Measurements from ENCODE around the gene ALG10. TPM values are rescaled to one million over a fixed set of nuclear protein-coding genes. Genes with fewer than 3 reads are reported as not detected.
"Not testable (repeated sequence)": the region's sequence is repeated elsewhere in the genome, so short reads cannot be mapped to it uniquely, and the experiment has no call there.

The ALG10 gene, protein sequence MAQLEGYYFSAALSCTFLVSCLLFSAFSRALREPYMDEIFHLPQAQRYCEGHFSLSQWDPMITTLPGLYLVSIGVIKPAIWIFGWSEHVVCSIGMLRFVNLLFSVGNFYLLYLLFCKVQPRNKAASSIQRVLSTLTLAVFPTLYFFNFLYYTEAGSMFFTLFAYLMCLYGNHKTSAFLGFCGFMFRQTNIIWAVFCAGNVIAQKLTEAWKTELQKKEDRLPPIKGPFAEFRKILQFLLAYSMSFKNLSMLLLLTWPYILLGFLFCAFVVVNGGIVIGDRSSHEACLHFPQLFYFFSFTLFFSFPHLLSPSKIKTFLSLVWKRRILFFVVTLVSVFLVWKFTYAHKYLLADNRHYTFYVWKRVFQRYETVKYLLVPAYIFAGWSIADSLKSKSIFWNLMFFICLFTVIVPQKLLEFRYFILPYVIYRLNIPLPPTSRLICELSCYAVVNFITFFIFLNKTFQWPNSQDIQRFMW
- polyA plus RNA-seq (ENCODE audit: insufficient read length in 12 of 12), result 1 to 10 TPM in 11 of 12 donors, not detected in 1; 3.9 to 9.8 (median 5.0) TPM
- long read RNA-seq, donor 1, partial matches to known transcripts, result 0 of 3 reads
- long read RNA-seq, donor 1, other reads (novel, unspliced or antisense), result 0 of 3 reads
- long read RNA-seq, donor 2, result 0 reads
- long read RNA-seq, donor 3, partial matches to known transcripts, result 0 of 1 reads
- long read RNA-seq, donor 3, other reads (novel, unspliced or antisense), result 0 of 1 reads
- long read RNA-seq, donor 4, result 0 reads
- long read RNA-seq, donor 5, result 0 reads
- long read RNA-seq, donor 6, partial matches to known transcripts, result 0 of 1 reads
- long read RNA-seq, donor 6, other reads (novel, unspliced or antisense), result 0 of 1 reads
- long read RNA-seq, donor 7, result 0 reads
- long read RNA-seq, donor 8, result 0 reads
- long read RNA-seq, donor 9, partial matches to known transcripts, result 0 of 1 reads
- long read RNA-seq, donor 9, other reads (novel, unspliced or antisense), result 0 of 1 reads
- long read RNA-seq, donor 10, partial matches to known transcripts, result 0 of 2 reads
- long read RNA-seq, donor 10, other reads (novel, unspliced or antisense), result 0 of 2 reads
- long read RNA-seq, donor 11, result 0 reads

DNA sequence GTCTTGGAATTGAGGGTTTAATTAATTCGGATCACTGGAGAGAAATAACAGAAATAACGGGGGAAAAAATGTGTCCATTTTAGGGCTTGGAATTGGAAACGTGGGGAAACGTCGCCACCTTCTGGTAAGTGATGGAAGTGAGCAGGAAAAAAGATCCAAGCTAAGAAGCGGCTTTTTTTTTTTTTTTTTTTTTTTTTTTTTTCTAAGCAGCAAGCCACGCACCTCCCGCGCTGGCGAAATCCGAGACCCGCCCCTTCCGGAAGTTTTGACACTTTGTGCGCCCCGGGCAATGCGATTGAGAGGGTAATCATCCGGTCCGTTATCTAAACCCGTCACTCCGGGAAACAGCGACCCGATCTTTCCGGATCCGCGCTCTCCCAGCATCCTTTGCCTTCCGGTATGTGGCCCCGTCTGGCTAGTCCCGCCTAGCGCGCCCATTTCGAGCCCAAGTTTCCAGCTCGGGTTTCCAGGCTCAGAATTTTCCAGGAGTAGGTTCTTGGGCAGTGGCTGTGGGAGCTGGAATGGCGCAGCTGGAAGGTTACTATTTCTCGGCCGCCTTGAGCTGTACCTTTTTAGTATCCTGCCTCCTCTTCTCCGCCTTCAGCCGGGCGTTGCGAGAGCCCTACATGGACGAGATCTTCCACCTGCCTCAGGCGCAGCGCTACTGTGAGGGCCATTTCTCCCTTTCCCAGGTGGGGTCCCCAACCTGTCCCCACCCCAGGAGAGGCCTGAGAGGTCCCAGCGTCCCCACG is at the start of gene ALG10:
Gene ALG10 (plus strand): TSS at position 418 of the 752 bp plus-strand sequence. CDS start 104 bp downstream, at position 522.
- DNase-seq, result peak; percentile 98

- not testable (repeated sequence) for DNase-seq
Observed at GRCh38 chr12:33972884-33973283, 49.4 kb upstream of the ALG10 start.

- no peak for DNase-seq
Observed at GRCh38 chr12:33977887-33978286, 44.4 kb upstream of the ALG10 start.

DNA sequence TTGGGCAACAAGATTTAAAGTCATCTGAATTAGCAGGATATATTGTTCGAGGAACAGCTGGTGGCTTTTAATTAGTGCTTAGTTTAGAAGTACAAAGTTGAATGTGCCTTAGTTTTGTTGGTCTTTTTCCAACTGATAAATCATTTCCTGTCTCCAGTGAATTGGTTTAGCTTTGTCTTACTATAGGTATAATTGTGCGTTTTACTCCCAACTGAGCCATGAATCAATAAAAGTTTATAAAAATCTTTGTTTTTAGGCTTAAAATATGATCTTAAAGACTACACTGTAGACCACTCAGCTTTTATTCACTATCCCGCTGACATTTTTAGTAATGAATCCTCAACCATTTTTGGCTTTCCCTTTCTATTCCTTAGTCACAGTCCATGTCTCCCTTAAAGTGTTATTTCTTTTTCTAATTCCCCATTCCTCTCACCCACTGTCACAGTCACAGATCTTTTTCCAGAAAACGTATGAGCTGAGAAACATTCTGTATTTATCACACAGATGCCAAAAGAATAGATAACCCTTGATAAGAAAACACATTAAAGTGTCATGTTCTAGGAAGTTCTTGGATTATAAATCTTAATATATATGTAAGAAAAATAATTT is 34.0 kb upstream of the ALG10 start:
- no peak for DNase-seq

GRCh38 chr12:33988913-33989312 is 33.4 kb upstream of the ALG10 start:
- no peak for DNase-seq

DNA sequence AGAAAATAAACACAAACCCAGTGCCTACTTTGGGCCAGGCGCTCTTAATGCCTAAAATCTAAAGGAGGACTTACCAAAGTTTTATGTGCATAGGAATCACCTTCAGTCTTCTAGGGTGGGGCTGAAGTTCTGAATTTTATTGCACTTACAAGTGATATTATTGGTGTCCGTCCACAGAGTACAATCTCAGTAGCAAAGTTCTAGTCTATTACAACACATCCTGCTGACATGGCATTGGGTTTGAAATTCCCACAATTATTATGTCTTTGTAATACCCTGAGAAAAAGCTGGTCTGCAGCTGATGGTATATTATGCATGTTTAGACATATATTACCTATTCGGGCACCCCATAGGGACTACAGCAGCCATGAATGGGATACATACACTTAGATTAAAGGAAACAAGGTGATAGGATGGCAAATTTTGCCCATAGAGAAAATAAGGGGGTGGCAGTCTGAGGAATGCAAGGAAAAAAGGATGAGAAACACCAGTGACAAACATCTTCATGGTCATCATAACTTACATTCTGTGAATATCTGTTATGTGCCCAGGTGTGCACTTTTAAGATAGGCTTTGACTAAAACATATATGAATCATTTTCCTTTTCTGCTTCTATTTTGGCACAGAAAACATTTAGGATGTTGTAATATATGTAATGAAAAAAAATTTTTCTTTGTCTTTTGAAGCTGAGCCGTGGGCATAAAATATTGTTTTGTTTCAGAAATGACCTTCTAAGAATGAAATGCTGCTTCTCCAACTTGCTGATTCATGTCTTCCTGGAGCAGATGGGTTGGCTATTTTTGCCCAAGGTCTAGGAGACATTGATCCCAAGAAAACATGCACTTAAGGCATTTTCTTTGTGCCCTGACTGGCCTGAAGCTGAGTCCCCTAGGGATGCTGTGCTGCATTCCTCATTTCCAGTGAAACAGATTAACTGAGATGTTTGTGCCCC is 27.2 kb upstream of the ALG10 start:
- no peak for DNase-seq

DNA sequence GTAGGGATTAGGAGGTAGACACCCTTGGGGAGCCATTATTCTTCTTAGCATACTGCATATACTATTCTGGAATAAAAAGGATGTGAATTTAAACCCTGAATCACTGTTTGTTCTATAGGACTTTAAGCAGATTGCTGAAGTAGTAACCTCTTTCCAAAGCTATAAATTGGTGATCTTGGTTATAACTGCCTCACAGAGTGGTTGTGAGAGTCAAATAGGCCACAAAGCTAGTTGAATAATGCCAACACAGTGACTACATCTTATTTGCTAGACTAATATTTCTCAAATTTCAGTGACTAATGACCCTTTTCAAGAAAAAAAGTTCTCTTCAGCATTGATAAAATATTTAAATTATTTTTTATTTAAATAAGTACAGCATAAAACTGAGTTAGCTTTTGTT is 13.5 kb upstream of the ALG10 start:
- DNase-seq, result not testable (repeated sequence)

GRCh38 chr12:34016361-34016760 is 5.9 kb upstream of the ALG10 start:
- DNase-seq, result no peak

DNA sequence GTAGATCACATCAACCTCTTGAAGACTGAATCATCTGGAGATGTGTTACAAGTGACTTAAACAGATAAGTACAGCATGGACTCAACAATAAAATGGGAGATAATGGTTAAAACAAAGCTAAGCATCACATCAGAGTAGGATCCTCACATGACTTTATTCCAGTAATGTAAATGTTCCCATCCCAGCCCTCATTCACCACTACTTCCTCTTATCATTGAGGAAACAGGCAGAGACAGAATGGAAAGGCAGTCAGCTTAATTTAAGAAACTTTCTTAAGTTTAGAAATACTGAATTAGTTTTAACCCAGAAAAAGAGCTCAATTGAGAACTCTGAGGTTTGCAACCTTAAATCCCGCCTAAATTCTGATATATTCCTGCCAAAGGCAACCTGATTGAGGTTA is 1.2 kb upstream of the ALG10 start:
- no peak for DNase-seq

GRCh38 chr12:34027661-34028060 is 5.4 kb downstream of the ALG10 start:
- not testable (repeated sequence) for DNase-seq

DNA sequence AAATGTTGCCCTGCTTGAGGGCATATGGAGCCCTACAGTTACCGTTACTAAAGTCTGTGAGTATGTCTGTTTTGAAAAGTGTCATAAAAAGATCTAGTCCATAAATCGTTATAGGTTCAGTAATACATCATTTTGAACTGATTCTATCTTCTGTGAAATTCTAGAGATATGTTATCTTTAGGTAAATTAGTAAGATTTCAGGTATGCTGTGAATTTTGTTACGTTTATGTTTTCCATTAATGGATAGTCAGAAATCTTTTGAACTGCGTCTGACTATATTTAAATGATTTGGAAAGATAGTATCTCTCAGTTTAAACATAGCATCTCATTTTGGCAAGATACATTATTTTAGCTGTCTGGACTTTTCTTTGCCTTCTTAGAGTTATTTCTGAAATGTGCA is 8.3 kb downstream of the ALG10 start:
- no peak for DNase-seq

DNA sequence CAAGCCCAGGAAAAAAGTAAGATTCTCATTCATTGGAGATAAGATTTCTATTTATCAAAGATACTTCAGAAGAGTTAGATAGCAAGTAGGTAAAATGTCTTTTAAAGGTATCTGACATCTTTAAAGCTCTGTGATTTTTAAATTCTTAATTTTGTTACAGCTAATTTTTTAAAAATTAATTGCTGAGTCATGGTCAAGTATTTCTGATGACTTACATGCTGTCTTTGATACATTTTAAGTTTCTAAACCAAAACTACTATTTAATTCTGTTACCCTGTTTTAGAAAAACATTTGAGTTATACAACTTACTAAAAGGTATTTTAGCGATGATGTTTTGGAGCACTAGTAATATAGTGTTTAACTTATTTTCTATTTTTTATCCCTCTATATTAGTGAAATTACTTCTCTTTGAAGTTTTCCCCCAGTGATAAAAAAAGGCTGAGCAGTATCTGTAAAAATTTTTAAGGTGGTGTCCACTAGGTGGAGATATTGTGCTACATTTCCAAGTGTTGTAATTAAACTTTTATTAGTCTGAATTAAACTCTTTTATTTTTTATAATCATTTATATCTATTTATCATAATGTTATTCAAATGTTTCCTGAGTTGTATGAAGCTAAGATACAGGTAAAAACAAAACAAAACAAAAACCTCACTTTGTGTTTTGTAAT is 11.5 kb downstream of the ALG10 start:
- no peak for DNase-seq

GRCh38 chr12:34038357-34038756 is 16.1 kb downstream of the ALG10 start:
- DNase-seq, result not testable (repeated sequence)

DNA sequence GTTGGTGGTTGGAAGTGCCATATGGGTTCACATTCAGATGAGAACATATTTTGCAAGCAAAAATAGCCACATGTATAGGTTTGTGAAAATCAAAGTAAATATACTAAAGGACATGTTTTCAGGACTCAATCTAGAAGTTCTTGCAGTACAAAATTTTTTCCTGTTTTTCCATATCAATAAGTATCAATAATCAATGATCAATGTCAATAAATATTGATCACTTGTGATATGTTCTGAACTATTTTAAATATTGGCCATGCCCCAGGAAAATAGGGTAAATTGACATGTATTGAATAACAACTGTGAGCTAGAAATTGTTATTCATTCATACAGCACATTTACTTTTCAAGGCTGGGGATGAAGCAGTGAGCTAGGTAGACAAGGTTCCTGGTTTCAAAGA is 24.3 kb downstream of the ALG10 start:
- no peak for DNase-seq

DNA sequence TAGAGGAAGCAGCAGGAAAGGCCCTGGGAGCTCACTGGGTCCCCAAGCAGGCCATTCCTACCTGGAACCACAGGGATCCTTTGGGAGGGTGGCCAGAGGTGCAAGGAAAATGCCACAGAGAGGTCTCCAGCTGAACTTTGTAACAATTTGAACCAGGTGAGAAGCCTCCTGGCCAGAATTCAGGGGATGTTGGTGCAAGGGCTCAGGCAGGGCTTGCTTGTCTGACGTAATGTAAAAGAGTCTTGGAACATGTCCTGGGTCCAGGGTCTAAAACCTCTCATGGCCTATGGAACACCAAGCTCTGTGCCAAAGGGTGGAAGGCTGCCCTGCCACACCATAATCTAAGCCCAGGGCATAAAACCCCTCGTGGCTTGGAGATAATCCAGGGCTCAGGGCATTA is 25.6 kb downstream of the ALG10 start:
- DNase-seq, result not testable (repeated sequence)

DNA sequence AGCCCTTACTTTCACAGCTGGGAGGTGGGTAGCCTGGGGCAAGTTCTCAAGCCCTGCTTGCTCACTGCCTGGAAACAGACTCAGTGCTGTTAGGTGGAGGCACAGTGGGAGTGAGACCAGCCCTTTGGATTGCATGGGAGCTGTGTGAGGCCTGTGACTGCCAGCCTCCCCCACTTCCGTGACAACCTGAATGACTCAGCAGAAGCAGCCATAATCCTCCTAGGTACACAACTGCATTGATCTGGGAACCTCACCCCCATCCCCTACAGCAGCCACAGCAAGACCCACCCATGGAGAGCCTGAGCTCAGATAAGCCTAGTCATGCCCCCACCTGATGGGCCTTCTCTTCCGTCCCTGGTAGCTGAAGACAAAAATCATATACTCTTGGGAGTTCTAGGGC is 26.4 kb downstream of the ALG10 start:
- DNase-seq, result no peak

- DNase-seq, result no peak
Observed at GRCh38 chr12:34051486-34051885, 29.2 kb downstream of the ALG10 start.

DNA sequence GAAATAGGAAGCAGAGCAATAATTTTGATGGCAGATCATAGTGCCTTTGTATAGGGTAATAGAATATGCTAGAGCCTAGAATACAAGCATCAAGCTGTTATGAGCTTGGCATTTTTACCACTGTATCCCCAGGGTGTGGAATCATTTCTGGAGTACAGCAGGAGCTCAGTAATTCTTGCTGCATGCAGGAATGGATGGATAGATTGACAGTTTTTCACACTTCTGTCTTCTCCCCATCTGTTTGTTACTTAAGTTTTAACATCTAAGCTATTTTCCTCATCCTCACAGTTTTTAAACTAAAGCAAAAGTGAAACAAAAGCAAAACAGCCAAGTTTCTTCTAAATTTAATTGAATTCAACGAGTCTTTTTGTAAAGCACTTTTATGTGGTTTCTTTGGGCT is 32.6 kb downstream of the ALG10 start:
- no peak for DNase-seq
